ENCODE results near the gene STAU1.
"Not testable (repeated sequence)": the region's sequence is repeated elsewhere in the genome, so short reads cannot be mapped to it uniquely, and the experiment has no call there.

Gene STAU1

GRCh38 chr20:49133571-49133970, 54.6 kb downstream of the STAU1 start:
- no peaks in the 10 kb centered on the region for H3K36me3 ChIP-seq (ENCODE audit: control insufficient read depth, insufficient read depth, low read length)
- no peak overlapping the region for H3K9ac ChIP-seq (ENCODE audit: low read length)
- H3K27me3 ChIP-seq (ENCODE audit: control insufficient read depth, insufficient read depth, low read length), result no peaks in the 10 kb centered on the region
- no peaks in the 10 kb centered on the region for H3K9me3 ChIP-seq (ENCODE audit: control insufficient read depth, low read length)
- no peaks in the 10 kb centered on the region for H3K4me1 ChIP-seq (ENCODE audit: control insufficient read depth, insufficient read depth, low read length)
- no peak overlapping the region for H3K4me3 ChIP-seq (ENCODE audit: low read length)

- Histone ChIP-seq H3K9ac (ENCODE audit: low read length) (no peak overlapping the region), H3K4me3 (ENCODE audit: low read length) (no peak overlapping the region), H3K27me3 (ENCODE audit: control insufficient read depth, insufficient read depth, low read length) (no peaks in the 10 kb centered on the region), H3K9me3 (ENCODE audit: control insufficient read depth, low read length) (no peaks in the 10 kb centered on the region), H3K4me1 (ENCODE audit: control insufficient read depth, insufficient read depth, low read length) (no peaks in the 10 kb centered on the region), H3K36me3 (ENCODE audit: control insufficient read depth, insufficient read depth, low read length) (no peaks in the 10 kb centered on the region)
Observed at GRCh38 chr20:49132995-49133478, 55.1 kb downstream of the STAU1 start.

- Histone ChIP-seq H3K9ac (ENCODE audit: low read length) (no peak overlapping the region), H3K4me3 (ENCODE audit: low read length) (no peak overlapping the region), H3K4me1 (ENCODE audit: control insufficient read depth, insufficient read depth, low read length) (no peaks in the 10 kb centered on the region), H3K27me3 (ENCODE audit: control insufficient read depth, insufficient read depth, low read length) (no peaks in the 10 kb centered on the region), H3K9me3 (ENCODE audit: control insufficient read depth, low read length) (no peaks in the 10 kb centered on the region), H3K36me3 (ENCODE audit: control insufficient read depth, insufficient read depth, low read length) (peaks cover 13% of the 10 kb centered on the region)
Observed at GRCh38 chr20:49123982-49124381, 64.2 kb downstream of the STAU1 start.

GRCh38 chr20:49122920-49123319, 65.2 kb downstream of the STAU1 start:
- peaks cover 14% of the 10 kb centered on the region for H3K36me3 ChIP-seq (ENCODE audit: control insufficient read depth, insufficient read depth, low read length)

GRCh38 chr20:49119988-49120387, 68.1 kb downstream of the STAU1 start:
- H3K36me3 ChIP-seq (ENCODE audit: control insufficient read depth, insufficient read depth, low read length), result peaks cover 14% of the 10 kb centered on the region
- H3K9me3 ChIP-seq (ENCODE audit: control insufficient read depth, low read length), result no peaks in the 10 kb centered on the region
- no peak overlapping the region for H3K4me3 ChIP-seq (ENCODE audit: low read length)

More at GRCh38 chr20:49122920-49123319, 65.2 kb downstream of the STAU1 start:
- Histone ChIP-seq H3K4me3 (ENCODE audit: low read length) (no peak overlapping the region), H3K9ac (ENCODE audit: low read length) (no peak overlapping the region), H3K9me3 (ENCODE audit: control insufficient read depth, low read length) (no peaks in the 10 kb centered on the region), H3K4me1 (ENCODE audit: control insufficient read depth, insufficient read depth, low read length) (no peaks in the 10 kb centered on the region), H3K27me3 (ENCODE audit: control insufficient read depth, insufficient read depth, low read length) (no peaks in the 10 kb centered on the region)

GRCh38 chr20:49118307-49118706, 69.8 kb downstream of the STAU1 start:
- H3K4me1 ChIP-seq (ENCODE audit: control insufficient read depth, insufficient read depth, low read length), result no peaks in the 10 kb centered on the region
- no peak overlapping the region for H3K4me3 ChIP-seq (ENCODE audit: low read length)
- no peaks in the 10 kb centered on the region for H3K27me3 ChIP-seq (ENCODE audit: control insufficient read depth, insufficient read depth, low read length)
- H3K9me3 ChIP-seq (ENCODE audit: control insufficient read depth, low read length), result no peaks in the 10 kb centered on the region
- peaks cover 14% of the 10 kb centered on the region for H3K36me3 ChIP-seq (ENCODE audit: control insufficient read depth, insufficient read depth, low read length)
- H3K9ac ChIP-seq (ENCODE audit: low read length), result no peak overlapping the region

More at GRCh38 chr20:49119988-49120387, 68.1 kb downstream of the STAU1 start:
- no peaks in the 10 kb centered on the region for H3K27me3 ChIP-seq (ENCODE audit: control insufficient read depth, insufficient read depth, low read length)
- no peaks in the 10 kb centered on the region for H3K4me1 ChIP-seq (ENCODE audit: control insufficient read depth, insufficient read depth, low read length)
- no peak overlapping the region for H3K9ac ChIP-seq (ENCODE audit: low read length)

GRCh38 chr20:49115564-49115963, 72.6 kb downstream of the STAU1 start:
- H3K36me3 ChIP-seq (ENCODE audit: control insufficient read depth, insufficient read depth, low read length), result peaks cover 14% of the 10 kb centered on the region
- H3K9me3 ChIP-seq (ENCODE audit: control insufficient read depth, low read length), result no peaks in the 10 kb centered on the region
- no peaks in the 10 kb centered on the region for H3K27me3 ChIP-seq (ENCODE audit: control insufficient read depth, insufficient read depth, low read length)
- H3K4me3 ChIP-seq (ENCODE audit: low read length), result no peak overlapping the region
- no peaks in the 10 kb centered on the region for H3K4me1 ChIP-seq (ENCODE audit: control insufficient read depth, insufficient read depth, low read length)
- no peak overlapping the region for H3K9ac ChIP-seq (ENCODE audit: low read length)

- Histone ChIP-seq H3K4me1 (ENCODE audit: control insufficient read depth, insufficient read depth, low read length) (no peaks in the 10 kb centered on the region), H3K9ac (ENCODE audit: low read length) (no peak overlapping the region), H3K4me3 (ENCODE audit: low read length) (no peak overlapping the region), H3K27me3 (ENCODE audit: control insufficient read depth, insufficient read depth, low read length) (no peaks in the 10 kb centered on the region), H3K36me3 (ENCODE audit: control insufficient read depth, insufficient read depth, low read length) (no peaks in the 10 kb centered on the region), H3K9me3 (ENCODE audit: control insufficient read depth, low read length) (no peaks in the 10 kb centered on the region)
Observed at GRCh38 chr20:49112596-49113274, 75.4 kb downstream of the STAU1 start.

GRCh38 chr20:49110767-49111694, 77.1 kb downstream of the STAU1 start:
- no peak overlapping the region for H3K9ac ChIP-seq (ENCODE audit: low read length)
- no peaks in the 10 kb centered on the region for H3K36me3 ChIP-seq (ENCODE audit: control insufficient read depth, insufficient read depth, low read length)
- no peaks in the 10 kb centered on the region for H3K9me3 ChIP-seq (ENCODE audit: control insufficient read depth, low read length)
- no peaks in the 10 kb centered on the region for H3K27me3 ChIP-seq (ENCODE audit: control insufficient read depth, insufficient read depth, low read length)
- H3K4me3 ChIP-seq (ENCODE audit: low read length), result no peak overlapping the region
- no peaks in the 10 kb centered on the region for H3K4me1 ChIP-seq (ENCODE audit: control insufficient read depth, insufficient read depth, low read length)

- H3K36me3 ChIP-seq (ENCODE audit: control insufficient read depth, insufficient read depth, low read length), result peaks cover 6% of the 10 kb centered on the region
- H3K9me3 ChIP-seq (ENCODE audit: control insufficient read depth, low read length), result no peaks in the 10 kb centered on the region
- H3K4me3 ChIP-seq (ENCODE audit: low read length), result no peak overlapping the region
- no peaks in the 10 kb centered on the region for H3K4me1 ChIP-seq (ENCODE audit: control insufficient read depth, insufficient read depth, low read length)
- H3K27me3 ChIP-seq (ENCODE audit: control insufficient read depth, insufficient read depth, low read length), result no peaks in the 10 kb centered on the region
- no peak overlapping the region for H3K9ac ChIP-seq (ENCODE audit: low read length)
Observed at GRCh38 chr20:49106328-49106727, 81.8 kb downstream of the STAU1 start.

GRCh38 chr20:49104979-49105547, 83.1 kb downstream of the STAU1 start:
- not testable (repeated sequence) for H3K4me3 ChIP-seq (ENCODE audit: low read length); H3K36me3 ChIP-seq (ENCODE audit: control insufficient read depth, insufficient read depth, low read length); H3K4me1 ChIP-seq (ENCODE audit: control insufficient read depth, insufficient read depth, low read length); H3K9me3 ChIP-seq (ENCODE audit: control insufficient read depth, low read length); H3K27me3 ChIP-seq (ENCODE audit: control insufficient read depth, insufficient read depth, low read length); H3K9ac ChIP-seq (ENCODE audit: low read length)

- H3K4me3 ChIP-seq (ENCODE audit: low read length), result no peak overlapping the region
- peaks cover 6% of the 10 kb centered on the region for H3K36me3 ChIP-seq (ENCODE audit: control insufficient read depth, insufficient read depth, low read length)
Observed at GRCh38 chr20:49104365-49104648, 83.8 kb downstream of the STAU1 start.

More at GRCh38 chr20:49104365-49104648, 83.8 kb downstream of the STAU1 start:
- no peaks in the 10 kb centered on the region for H3K9me3 ChIP-seq (ENCODE audit: control insufficient read depth, low read length)
- no peaks in the 10 kb centered on the region for H3K27me3 ChIP-seq (ENCODE audit: control insufficient read depth, insufficient read depth, low read length)
- H3K9ac ChIP-seq (ENCODE audit: low read length), result no peak overlapping the region
- H3K4me1 ChIP-seq (ENCODE audit: control insufficient read depth, insufficient read depth, low read length), result peaks cover 6% of the 10 kb centered on the region

Data from mucosa of stomach (tissue), 1 donor.